Measurements from ENCODE around the gene RHOB.

The RHOB gene

DNA sequence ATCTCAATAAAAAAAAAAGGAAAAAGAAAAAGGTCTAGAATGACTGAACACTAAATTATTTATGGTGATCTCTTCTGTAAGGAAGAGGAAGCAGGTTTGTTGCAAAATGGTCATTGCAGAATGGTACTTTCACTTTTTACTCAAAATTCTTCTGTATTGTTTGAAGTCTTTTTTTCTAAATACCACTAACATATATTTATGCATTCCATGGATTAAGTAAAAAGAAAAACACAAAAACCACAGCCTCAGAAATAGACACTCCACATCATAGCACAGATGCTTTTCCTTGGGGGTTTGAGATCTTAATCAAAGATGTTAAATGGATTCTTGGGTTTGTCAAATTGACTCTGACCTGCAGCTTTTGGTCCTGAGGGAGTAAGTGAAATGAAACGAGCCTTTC, 47.4 kb downstream of the RHOB start:
- DNase-seq (ENCODE audit: low read depth), result no peak

DNA sequence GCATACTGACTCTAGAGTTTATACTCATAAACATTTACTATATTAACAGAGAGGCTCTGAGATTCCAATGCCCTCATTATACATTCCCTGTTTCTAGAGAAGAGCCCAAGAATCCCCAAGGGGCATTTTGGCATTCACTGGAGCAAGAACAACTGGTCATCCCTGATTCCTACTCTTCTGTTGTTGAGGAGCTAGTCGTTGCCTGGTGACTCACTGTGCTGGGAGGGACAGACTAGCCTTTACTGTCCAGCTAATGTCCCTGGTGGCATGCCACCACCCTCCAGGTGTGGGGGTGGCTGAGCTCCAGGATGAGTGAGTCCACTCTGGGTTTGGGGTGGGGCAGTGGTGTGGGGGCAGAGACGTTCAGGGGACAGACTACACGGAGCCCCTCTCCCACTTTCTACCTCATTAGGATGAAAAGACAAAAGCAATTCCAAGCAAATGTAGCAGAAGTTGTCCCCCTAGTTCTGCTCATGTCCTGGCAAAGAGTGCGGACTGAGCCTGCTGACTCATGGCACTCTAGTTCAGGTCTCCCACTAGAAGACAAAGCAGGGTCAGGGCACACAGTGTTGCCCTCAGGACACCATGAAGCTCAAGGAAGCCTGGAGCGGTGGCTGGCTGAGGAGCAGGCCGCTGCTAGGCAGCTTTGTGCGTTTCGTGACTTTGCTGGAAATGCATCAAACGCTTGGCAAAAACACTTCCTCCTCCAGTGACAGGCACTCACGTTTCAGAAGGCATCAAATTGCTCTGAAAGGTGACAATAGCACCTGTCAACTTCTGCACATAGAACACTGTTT, 49.4 kb downstream of the RHOB start:
- no peak for DNase-seq (ENCODE audit: low read depth)

- DNase-seq (ENCODE audit: low read depth), result no peak
Observed at GRCh38 chr2:20496942-20497341, 50.1 kb downstream of the RHOB start.
